Measurements from ENCODE around the gene ADGRD1. TPM values are rescaled to one million over a fixed set of nuclear protein-coding genes. Genes with fewer than 3 reads are reported as not detected.

The ADGRD1 gene
- total RNA-seq, 1 donor from 2014 or later: 1.0 TPM

GRCh38 chr12:131131077-131131807 is 177.5 kb downstream of the ADGRD1 start:
- Mint-ChIP-seq H3K4me1 (ENCODE audit: unreplicated experiment) (peaks cover 13% of the 10 kb centered on the region), H3K36me3 (ENCODE audit: unreplicated experiment) (no peaks in the 10 kb centered on the region), H3K9me3 (ENCODE audit: unreplicated experiment) (no peaks in the 10 kb centered on the region), H3K27ac (ENCODE audit: unreplicated experiment) (no peak overlapping the region), H3K27me3 (ENCODE audit: unreplicated experiment) (no peaks in the 10 kb centered on the region), H3K4me3 (ENCODE audit: unreplicated experiment) (no peak overlapping the region)
- DNase-seq (ENCODE audit: extremely low spot score, unreplicated experiment): peak; percentile 81
- no peak for TF ChIP-seq CTCF (IDR thresholded peaks at IDR 0.05)

- Mint-ChIP-seq H3K27me3 (ENCODE audit: unreplicated experiment) (no peaks in the 10 kb centered on the region), H3K27ac (ENCODE audit: unreplicated experiment) (no peak overlapping the region), H3K4me1 (ENCODE audit: unreplicated experiment) (peaks cover 13% of the 10 kb centered on the region), H3K9me3 (ENCODE audit: unreplicated experiment) (no peaks in the 10 kb centered on the region), H3K36me3 (ENCODE audit: unreplicated experiment) (no peaks in the 10 kb centered on the region), H3K4me3 (ENCODE audit: unreplicated experiment) (no peak overlapping the region)
- DNase-seq (ENCODE audit: extremely low spot score, unreplicated experiment): peak; percentile 74
- no peak for TF ChIP-seq CTCF (IDR thresholded peaks at IDR 0.05)
Observed at GRCh38 chr12:131131808-131132117, 178.1 kb downstream of the ADGRD1 start.

GRCh38 chr12:131132118-131132892 is 178.6 kb downstream of the ADGRD1 start:
- H3K4me3 Mint-ChIP-seq (ENCODE audit: unreplicated experiment): no peak overlapping the region
- H3K36me3 Mint-ChIP-seq (ENCODE audit: unreplicated experiment): no peaks in the 10 kb centered on the region
- no peak overlapping the region for H3K27ac Mint-ChIP-seq (ENCODE audit: unreplicated experiment)
- TF ChIP-seq CTCF (IDR thresholded peaks at IDR 0.05): peak; percentile 79
- DNase-seq (ENCODE audit: extremely low spot score, unreplicated experiment): peak; percentile 92
- H3K4me1 Mint-ChIP-seq (ENCODE audit: unreplicated experiment): peaks cover 13% of the 10 kb centered on the region
- H3K27me3 Mint-ChIP-seq (ENCODE audit: unreplicated experiment): no peaks in the 10 kb centered on the region
- no peaks in the 10 kb centered on the region for H3K9me3 Mint-ChIP-seq (ENCODE audit: unreplicated experiment)

- peak; percentile 76 for DNase-seq (ENCODE audit: extremely low spot score, unreplicated experiment)
- no peak for TF ChIP-seq CTCF (IDR thresholded peaks at IDR 0.05)
- H3K27ac Mint-ChIP-seq (ENCODE audit: unreplicated experiment): no peak overlapping the region
- H3K36me3 Mint-ChIP-seq (ENCODE audit: unreplicated experiment): no peaks in the 10 kb centered on the region
- H3K4me1 Mint-ChIP-seq (ENCODE audit: unreplicated experiment): peaks cover 13% of the 10 kb centered on the region
- no peaks in the 10 kb centered on the region for H3K27me3 Mint-ChIP-seq (ENCODE audit: unreplicated experiment)
- no peak overlapping the region for H3K4me3 Mint-ChIP-seq (ENCODE audit: unreplicated experiment)
- no peaks in the 10 kb centered on the region for H3K9me3 Mint-ChIP-seq (ENCODE audit: unreplicated experiment)
Observed at GRCh38 chr12:131133015-131133905, 179.6 kb downstream of the ADGRD1 start.

All from osteocyte (in vitro differentiated cells).